BE2C (cell line): ENCODE results near the gene GON4L.

Experiments used
- DNase-seq: peaks from one replicate; pipeline ENCODE4 v3.0.0-alpha.2; 2020
- H3K27me3 ChIP-seq: fragments of 250-450 bp; sonication (Bioruptor Pico); 2 replicates; pipeline ENCODE4 v1.5.1; 2020; ENCODE audit warnings: mild to moderate bottlenecking
- H3K36me3 ChIP-seq: fragments of 250-450 bp; sonication (Bioruptor Pico); 2 replicates; pipeline ENCODE4 v1.5.1; 2020; ENCODE audit warnings: mild to moderate bottlenecking
- H3K4me1 ChIP-seq: fragments of 250-450 bp; sonication (Bioruptor Pico); 2 replicates; pipeline ENCODE4 v1.5.1; 2020
- H3K4me3 ChIP-seq: 2 replicates; pipeline ENCODE4 v1.5.1; 2011; ENCODE audit warnings: low read depth, low read length
- H3K9me3 ChIP-seq: fragments of 250-450 bp; sonication (Bioruptor Pico); 2 replicates; pipeline ENCODE4 v1.5.1; 2020
- CTCF ChIP-seq: IDR thresholded peaks from 2 replicates; pipeline ENCODE4 v1.5.1; 2012; ENCODE audit warnings: mild to moderate bottlenecking, low read depth, low read length

Gene GON4L

GRCh38 chr1:155864393-155864792 lies 7.4 kb upstream of the GON4L start:
- no peak for DNase-seq
- Histone ChIP-seq H3K36me3 (peaks cover 9% of the 10 kb centered on the region), H3K9me3 (no peaks in the 10 kb centered on the region), H3K4me3 (no peak overlapping the region), H3K27me3 (no peaks in the 10 kb centered on the region), H3K4me1 (no peaks in the 10 kb centered on the region; the same call in 1 of the 2 replicates)
- no peak for TF ChIP-seq CTCF

GRCh38 chr1:155861896-155862295 lies 4.9 kb upstream of the GON4L start:
- TF ChIP-seq CTCF: no peak
- Histone ChIP-seq H3K27me3 (no peaks in the 10 kb centered on the region), H3K4me3 (no peak overlapping the region), H3K4me1 (no peaks in the 10 kb centered on the region; the same call in 1 of the 2 replicates), H3K36me3 (peaks cover 4% of the 10 kb centered on the region; the same call in 1 of the 2 replicates), H3K9me3 (no peaks in the 10 kb centered on the region)
- DNase-seq: no peak

GRCh38 chr1:155860970-155861510 lies 4.0 kb upstream of the GON4L start:
- DNase-seq: no peak
- TF ChIP-seq CTCF: no peak
- Histone ChIP-seq H3K36me3 (peaks cover 4% of the 10 kb centered on the region; the same call in 1 of the 2 replicates), H3K27me3 (no peaks in the 10 kb centered on the region), H3K4me1 (no peaks in the 10 kb centered on the region; the same call in 1 of the 2 replicates), H3K9me3 (no peaks in the 10 kb centered on the region), H3K4me3 (peak overlapping the region; percentile 80)

- no peak for TF ChIP-seq CTCF
- Histone ChIP-seq H3K4me1 (no peaks in the 10 kb centered on the region; the same call in 1 of the 2 replicates), H3K4me3 (peak overlapping the region; percentile 80), H3K27me3 (no peaks in the 10 kb centered on the region), H3K9me3 (no peaks in the 10 kb centered on the region), H3K36me3 (peaks cover 4% of the 10 kb centered on the region; the same call in 1 of the 2 replicates)
- peak; percentile 91 for DNase-seq
Observed at GRCh38 chr1:155859881-155860871, 3.2 kb upstream of the GON4L start.

GRCh38 chr1:155859234-155859829 lies 2.3 kb upstream of the GON4L start, which contains the start of gene SYT11:
SYT11 (plus strand) TSS chr1:155859567; CDS start chr1:155859762, 195 bp downstream.
- peaks cover 7% of the 10 kb centered on the region for H3K36me3 ChIP-seq
- no peak for TF ChIP-seq CTCF
- no peaks in the 10 kb centered on the region for H3K27me3 ChIP-seq

More at GRCh38 chr1:155859234-155859829, 2.3 kb upstream of the GON4L start, which contains the start of gene SYT11:
- peak; percentile 96 for DNase-seq
- H3K9me3 ChIP-seq: no peaks in the 10 kb centered on the region
- peak within 1 kb of the TSS; percentile 80 for H3K4me3 ChIP-seq
- no peaks in the 10 kb centered on the region; the same call in 1 of the 2 replicates for H3K4me1 ChIP-seq
